ENCODE data around the gene RTN4RL2. TPM values are rescaled to one million over a fixed set of nuclear protein-coding genes. Genes with fewer than 3 reads are reported as not detected.

Gene RTN4RL2
- total and polyA plus RNA-seq, 9 of the 15 experiments (the other 6 are each of a cell fraction or from before 2014, with no cell fraction given): 0.06 to 1.9 (median 0.34) TPM; not detected in 4

DNA sequence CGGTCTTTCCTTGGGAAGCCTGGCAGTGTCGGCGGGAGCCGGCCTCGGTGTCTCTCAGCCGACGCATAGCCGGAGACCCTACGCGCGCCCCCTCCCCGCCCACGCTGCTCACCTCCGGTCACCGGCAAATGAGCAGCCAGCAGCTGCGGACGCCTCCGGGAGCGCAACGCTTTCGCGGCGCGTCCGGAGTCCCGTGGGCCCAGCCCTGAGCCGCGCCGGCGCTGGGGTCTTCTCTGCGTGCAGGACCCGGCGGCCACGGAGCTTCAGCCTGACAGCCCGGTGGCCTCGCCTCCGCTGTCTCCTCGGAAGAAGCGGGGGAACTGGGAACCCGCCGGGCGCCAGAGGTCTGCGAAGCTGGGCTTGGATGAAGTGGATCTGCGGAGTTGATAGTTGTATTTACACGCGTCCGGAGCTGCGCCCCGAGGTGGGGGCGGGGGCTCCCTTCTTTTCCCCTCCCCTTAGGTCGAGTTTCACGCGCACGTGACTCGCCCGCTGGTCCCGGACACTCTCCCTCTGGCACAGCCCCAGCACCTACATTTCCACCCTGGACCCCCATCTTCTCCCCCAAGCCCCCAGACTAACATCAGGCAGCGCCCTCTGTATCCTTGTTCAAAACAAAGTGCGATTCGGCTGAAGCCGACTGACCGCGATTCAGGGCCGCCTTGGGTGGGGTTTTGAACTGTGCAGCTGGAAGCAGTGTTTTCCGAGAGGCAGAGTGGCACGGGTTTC is 55.2 kb downstream of the RTN4RL2 start, which contains the start of gene SLC43A1:
Gene SLC43A1, minus strand, starts transcription at position 371 of the 729 bp plus-strand sequence. CDS start 1,591 bp downstream, outside the sequence.
- POLR2A ChIA-PET: interaction anchor here (0.6 to 4.1 kb wide), 14 partner anchors 8 to 613 kb away, joined by 3 to 31 read pairs (median 4); no protein-coding TSS in a partner anchor
- peak; percentile 82 for ATAC-seq
- Histone ChIP-seq H3K9me3 (replicated peaks; ENCODE audit: control insufficient read depth, insufficient read depth, low read depth, low read length) (no peaks in the 10 kb centered on the region), H3K4me3 (peak within 1 kb of the TSS; percentile 88), H3K9me1 (ENCODE audit: control insufficient read depth, insufficient read depth, low read length) (no peaks in the 10 kb centered on the region), H3K4me1 (replicated peaks in 1 of 2; ENCODE audit: control insufficient read depth in 2 of 2, insufficient read depth in 2 of 2, low read length in 2 of 2) (peaks cover 21 to 31% of the 10 kb centered on the region in 2 experiments; a peak in 4 of 5 replicates), H2AFZ (ENCODE audit: low read depth, low read length) (peak within 1 kb of the TSS; percentile 99), H3K36me3 (ENCODE audit: control insufficient read depth, insufficient read depth, low read length) (peaks cover 16% of the 10 kb centered on the region; the same call in 2 of the 3 replicates), H3K27ac (ENCODE audit: extremely low read depth, low read depth, low read length) (peak within 1 kb of the TSS; percentile 86), H3K4me2 (ENCODE audit: insufficient read depth, low read length) (peak within 1 kb of the TSS; percentile 88), H3K27me3 (ENCODE audit: control insufficient read depth in 2 of 2, insufficient read depth in 2 of 2, low read length in 2 of 2) (no peaks in the 10 kb centered on the region), H3K79me2 (ENCODE audit: control insufficient read depth, insufficient read depth, low read length) (peaks cover 49% of the 10 kb centered on the region), H3K9ac (ENCODE audit: insufficient read depth in 1 of 2, low read depth in 2 of 2, low read length in 2 of 2) (peak within 1 kb of the TSS; percentile 89 to 90), H4K20me1 (replicated peaks; ENCODE audit: control insufficient read depth, insufficient read depth, low read length) (no peaks in the 10 kb centered on the region)
- peak; percentile 61 for FAIRE-seq
- CTCF ChIA-PET (ENCODE audit: low intra/inter-chr PET ratio): interaction anchor here (0.8 kb wide), 1 partner anchor 22 kb away, joined by 3 read pairs; no protein-coding TSS in a partner anchor
- intact Hi-C loops (cut with micrococcal nuclease) (loop anchor here (1.0 kb wide), 1 partner anchor 16 kb away; no protein-coding TSS in a partner anchor), in situ Hi-C loops (cut with MboI) (no loop called here)
- under 1% methylated on average over 55 of the region's 66 CpGs for WGBS (ENCODE audit: insufficient coverage, low coverage, missing lambda C conversion rate)
- no TSS peak for BruUV-seq (replicated peaks)
- DNase-seq (ENCODE audit: extremely low read depth in 1 of 4, low spot score in 3 of 4): peak; percentile 81 to 85 (median 83)
- TF ChIP-seq SMAD4 (CRISPR knock-in tag; conservative IDR thresholded peaks at IDR 0.05) (no peak), ZKSCAN1 (IDR thresholded peaks at IDR 0.05; ENCODE audit: low read depth, low read length) (no peak), NR3C1 (CRISPR knock-in tag; IDR thresholded peaks at IDR 0.05) (0 out of 2 replicates have a peak, but pooled peaks have one; percentile 37), CREB1 (IDR thresholded peaks at IDR 0.05) (0 out of 2 replicates have a peak, but pooled peaks have one; percentile 50), CREB1 (CRISPR knock-in tag; IDR thresholded peaks at IDR 0.05) (no peak), ZNF174 (CRISPR knock-in tag; IDR thresholded peaks at IDR 0.05) (no peak), CCAR2 (IDR thresholded peaks at IDR 0.05; ENCODE audit: low read depth, low read length) (no peak), ZNF24 (IDR thresholded peaks at IDR 0.05) (no peak), SNRNP70 (optimal IDR thresholded peaks at IDR 0.05; ENCODE audit: low read depth, low read length) (no peak), KLF13 (tag; IDR thresholded peaks at IDR 0.05; ENCODE audit: borderline replicate concordance, low read depth) (no peak), U2AF2 (optimal IDR thresholded peaks at IDR 0.05; ENCODE audit: low read depth, low read length) (no peak)
- TF ChIP-seq, protein P1, sequence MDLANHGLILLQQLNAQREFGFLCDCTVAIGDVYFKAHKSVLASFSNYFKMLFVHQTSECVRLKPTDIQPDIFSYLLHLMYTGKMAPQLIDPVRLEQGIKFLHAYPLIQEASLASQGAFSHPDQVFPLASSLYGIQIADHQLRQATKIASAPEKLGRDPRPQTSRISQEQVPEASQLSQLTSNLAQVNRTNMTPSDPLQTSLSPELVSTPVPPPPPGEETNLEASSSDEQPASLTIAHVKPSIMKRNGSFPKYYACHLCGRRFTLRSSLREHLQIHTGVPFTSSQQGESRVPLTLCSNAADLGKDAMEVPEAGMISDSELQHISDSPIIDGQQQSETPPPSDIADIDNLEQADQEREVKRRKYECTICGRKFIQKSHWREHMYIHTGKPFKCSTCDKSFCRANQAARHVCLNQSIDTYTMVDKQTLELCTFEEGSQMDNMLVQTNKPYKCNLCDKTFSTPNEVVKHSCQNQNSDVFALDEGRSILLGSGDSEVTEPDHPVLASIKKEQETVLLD (IDR thresholded peaks at IDR 0.05): no peak
- TF ChIP-seq, protein P2, sequence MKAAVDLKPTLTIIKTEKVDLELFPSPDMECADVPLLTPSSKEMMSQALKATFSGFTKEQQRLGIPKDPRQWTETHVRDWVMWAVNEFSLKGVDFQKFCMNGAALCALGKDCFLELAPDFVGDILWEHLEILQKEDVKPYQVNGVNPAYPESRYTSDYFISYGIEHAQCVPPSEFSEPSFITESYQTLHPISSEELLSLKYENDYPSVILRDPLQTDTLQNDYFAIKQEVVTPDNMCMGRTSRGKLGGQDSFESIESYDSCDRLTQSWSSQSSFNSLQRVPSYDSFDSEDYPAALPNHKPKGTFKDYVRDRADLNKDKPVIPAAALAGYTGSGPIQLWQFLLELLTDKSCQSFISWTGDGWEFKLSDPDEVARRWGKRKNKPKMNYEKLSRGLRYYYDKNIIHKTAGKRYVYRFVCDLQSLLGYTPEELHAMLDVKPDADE (conservative IDR thresholded peaks at IDR 0.05; ENCODE audit: control insufficient read depth, low read depth, low read length): no peak; the same call in 1 of the 2 replicates
- TF ChIP-seq, protein P3, sequence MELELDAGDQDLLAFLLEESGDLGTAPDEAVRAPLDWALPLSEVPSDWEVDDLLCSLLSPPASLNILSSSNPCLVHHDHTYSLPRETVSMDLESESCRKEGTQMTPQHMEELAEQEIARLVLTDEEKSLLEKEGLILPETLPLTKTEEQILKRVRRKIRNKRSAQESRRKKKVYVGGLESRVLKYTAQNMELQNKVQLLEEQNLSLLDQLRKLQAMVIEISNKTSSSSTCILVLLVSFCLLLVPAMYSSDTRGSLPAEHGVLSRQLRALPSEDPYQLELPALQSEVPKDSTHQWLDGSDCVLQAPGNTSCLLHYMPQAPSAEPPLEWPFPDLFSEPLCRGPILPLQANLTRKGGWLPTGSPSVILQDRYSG (tag; conservative IDR thresholded peaks at IDR 0.05; ENCODE audit: low read depth): no peak
- TF ChIP-seq, protein P4, sequence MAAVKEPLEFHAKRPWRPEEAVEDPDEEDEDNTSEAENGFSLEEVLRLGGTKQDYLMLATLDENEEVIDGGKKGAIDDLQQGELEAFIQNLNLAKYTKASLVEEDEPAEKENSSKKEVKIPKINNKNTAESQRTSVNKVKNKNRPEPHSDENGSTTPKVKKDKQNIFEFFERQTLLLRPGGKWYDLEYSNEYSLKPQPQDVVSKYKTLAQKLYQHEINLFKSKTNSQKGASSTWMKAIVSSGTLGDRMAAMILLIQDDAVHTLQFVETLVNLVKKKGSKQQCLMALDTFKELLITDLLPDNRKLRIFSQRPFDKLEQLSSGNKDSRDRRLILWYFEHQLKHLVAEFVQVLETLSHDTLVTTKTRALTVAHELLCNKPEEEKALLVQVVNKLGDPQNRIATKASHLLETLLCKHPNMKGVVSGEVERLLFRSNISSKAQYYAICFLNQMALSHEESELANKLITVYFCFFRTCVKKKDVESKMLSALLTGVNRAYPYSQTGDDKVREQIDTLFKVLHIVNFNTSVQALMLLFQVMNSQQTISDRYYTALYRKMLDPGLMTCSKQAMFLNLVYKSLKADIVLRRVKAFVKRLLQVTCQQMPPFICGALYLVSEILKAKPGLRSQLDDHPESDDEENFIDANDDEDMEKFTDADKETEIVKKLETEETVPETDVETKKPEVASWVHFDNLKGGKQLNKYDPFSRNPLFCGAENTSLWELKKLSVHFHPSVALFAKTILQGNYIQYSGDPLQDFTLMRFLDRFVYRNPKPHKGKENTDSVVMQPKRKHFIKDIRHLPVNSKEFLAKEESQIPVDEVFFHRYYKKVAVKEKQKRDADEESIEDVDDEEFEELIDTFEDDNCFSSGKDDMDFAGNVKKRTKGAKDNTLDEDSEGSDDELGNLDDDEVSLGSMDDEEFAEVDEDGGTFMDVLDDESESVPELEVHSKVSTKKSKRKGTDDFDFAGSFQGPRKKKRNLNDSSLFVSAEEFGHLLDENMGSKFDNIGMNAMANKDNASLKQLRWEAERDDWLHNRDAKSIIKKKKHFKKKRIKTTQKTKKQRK (IDR thresholded peaks at IDR 0.05; ENCODE audit: borderline replicate concordance, low read depth, low read length): no peak
